DMS 273 treated with DMSO at 0.1 percent for 48 hours (cell line): ENCODE results near the gene NSD2.

Experiments used
- DNase-seq: peaks from one replicate; lab custom pipeline; 2025; lab: John Stamatoyannopoulos, UW

The NSD2 gene

GRCh38 chr4:1864076-1865008 is 6.9 kb upstream of the NSD2 start:
- DNase-seq = no peak

GRCh38 chr4:1866189-1866661 is 5.0 kb upstream of the NSD2 start:
- DNase-seq = no peak

- no peak for DNase-seq
Measured at GRCh38 chr4:1868293-1868692, 2.9 kb upstream of the NSD2 start.

GRCh38 chr4:1868912-1869311 is 2.3 kb upstream of the NSD2 start:
- no peak for DNase-seq

GRCh38 chr4:1869530-1870327 is 1.5 kb upstream of the NSD2 start:
- no peak for DNase-seq

GRCh38 chr4:1870328-1870577 is 940 bp upstream of the NSD2 start:
- peak; percentile 32 for DNase-seq

- DNase-seq = no peak
Measured at GRCh38 chr4:1871471-1872021, 353 bp downstream of the NSD2 start.

GRCh38 chr4:1872870-1873269 is 1.7 kb downstream of the NSD2 start:
- DNase-seq = no peak

- DNase-seq = no peak
Measured at GRCh38 chr4:1873291-1873690, 2.1 kb downstream of the NSD2 start.

- DNase-seq = no peak
Measured at GRCh38 chr4:1873776-1874175, 2.6 kb downstream of the NSD2 start.

- DNase-seq = no peak
Measured at GRCh38 chr4:1874201-1874600, 3.0 kb downstream of the NSD2 start.

- no peak for DNase-seq
Measured at GRCh38 chr4:1879485-1879884, 8.3 kb downstream of the NSD2 start.

- DNase-seq = no peak
Measured at GRCh38 chr4:1880332-1880731, 9.1 kb downstream of the NSD2 start.

GRCh38 chr4:1882850-1883271 is 11.7 kb downstream of the NSD2 start:
- DNase-seq = no peak

- DNase-seq = peak; percentile 14
Measured at GRCh38 chr4:1883583-1883982, 12.4 kb downstream of the NSD2 start.

- DNase-seq = no peak
Measured at GRCh38 chr4:1885414-1885813, 14.2 kb downstream of the NSD2 start.

- DNase-seq = no peak
Measured at GRCh38 chr4:1887052-1887451, 15.9 kb downstream of the NSD2 start.

- no peak for DNase-seq
Measured at GRCh38 chr4:1890979-1891570, 19.9 kb downstream of the NSD2 start.

- DNase-seq = no peak
Measured at GRCh38 chr4:1895971-1896657, 24.9 kb downstream of the NSD2 start.

GRCh38 chr4:1896658-1896991 is 25.4 kb downstream of the NSD2 start:
- DNase-seq = no peak

GRCh38 chr4:1898007-1898406 is 26.8 kb downstream of the NSD2 start:
- DNase-seq = no peak

- DNase-seq = no peak
Measured at GRCh38 chr4:1898681-1899080, 27.5 kb downstream of the NSD2 start.
